HEK293T (cell line): Measurements from ENCODE around the gene SLC38A10.

ENCODE experiments used
- ARNT ChIP-seq: fragments of 450-650 bp; IDR thresholded peaks from 2 replicates; pipeline ENCODE4 v1.6.1; 2017; ENCODE audit warnings: mild to moderate bottlenecking
- BHLHE40 ChIP-seq: fragments of 450-650 bp; IDR thresholded peaks from 2 replicates; pipeline ENCODE4 v1.6.1; 2016; ENCODE audit warnings: mild to moderate bottlenecking, moderate library complexity, borderline replicate concordance
- ELF4 ChIP-seq: fragments of 450-650 bp; IDR thresholded peaks from 2 replicates; pipeline ENCODE4 v1.6.1; 2017; ENCODE audit warnings: antibody characterized with exemption
- FOXA1 ChIP-seq: fragments of 450-650 bp; IDR thresholded peaks from 2 replicates; pipeline ENCODE4 v1.6.1; 2016; ENCODE audit warnings: mild to moderate bottlenecking
- FOXM1 ChIP-seq: fragments of 450-650 bp; IDR thresholded peaks from 2 replicates; pipeline ENCODE4 v1.6.1; 2017; ENCODE audit warnings: mild to moderate bottlenecking, borderline replicate concordance
- HDGF ChIP-seq: fragments of 450-650 bp; IDR thresholded peaks from 2 replicates; pipeline ENCODE4 v1.6.1; 2017; ENCODE audit warnings: antibody characterized with exemption, borderline replicate concordance
- L3MBTL2 ChIP-seq: fragments of 450-650 bp; conservative IDR thresholded peaks from 2 replicates; pipeline ENCODE4 v1.6.1; 2016; ENCODE audit warnings: mild to moderate bottlenecking
- LEF1 ChIP-seq: fragments of 450-650 bp; IDR thresholded peaks from 2 replicates; pipeline ENCODE4 v1.6.1; 2017; ENCODE audit warnings: mild to moderate bottlenecking, borderline replicate concordance
- SP1 ChIP-seq: fragments of 450-650 bp; IDR thresholded peaks from 2 replicates; pipeline ENCODE4 v1.6.1; 2017
- SUZ12 ChIP-seq: fragments of 450-650 bp; IDR thresholded peaks from 2 replicates; pipeline ENCODE4 v1.6.1; 2016; ENCODE audit warnings: mild to moderate bottlenecking
- TARDBP ChIP-seq: fragments of 450-650 bp; IDR thresholded peaks from 2 replicates; pipeline ENCODE4 v1.6.1; 2016
- ZNF384 ChIP-seq: fragments of 450-650 bp; IDR thresholded peaks from 2 replicates; pipeline ENCODE4 v1.6.1; 2016
- TF ChIP-seq, protein P1 (sequence below): fragments of 450-650 bp; IDR thresholded peaks from 2 replicates; pipeline ENCODE4 v1.6.1; 2016

DNA sequence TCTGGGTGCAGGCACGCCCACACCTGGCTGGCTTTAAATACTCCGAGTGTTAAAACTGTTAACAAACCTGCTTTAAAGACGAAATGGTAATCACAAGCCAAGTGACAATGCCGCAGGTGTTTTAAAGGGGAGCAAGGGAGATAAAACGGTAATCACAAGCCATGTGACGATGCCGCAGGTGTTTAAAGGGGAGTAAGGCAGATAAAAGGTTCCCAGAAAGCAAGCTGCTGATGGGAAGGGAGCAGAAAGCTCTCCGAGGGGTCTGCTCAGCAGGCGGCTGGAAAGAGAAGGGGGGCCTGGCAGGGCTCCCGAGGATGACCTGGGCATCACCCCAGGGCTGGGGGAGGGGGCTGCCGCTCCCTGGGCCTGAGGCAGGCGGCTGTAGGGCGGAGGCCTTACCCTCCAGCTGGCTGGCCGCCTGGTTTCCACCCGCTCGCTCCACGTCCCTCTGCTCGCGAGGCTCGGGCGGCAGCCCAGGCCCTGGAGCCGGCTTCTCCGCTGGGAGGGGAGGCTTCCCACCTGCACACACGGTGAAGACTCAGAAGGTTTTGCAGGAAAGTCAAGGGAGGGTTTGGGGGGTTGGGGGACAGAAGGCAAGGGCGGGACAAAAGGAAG, 43.9 kb downstream of the SLC38A10 start:
- TF ChIP-seq, protein P1, sequence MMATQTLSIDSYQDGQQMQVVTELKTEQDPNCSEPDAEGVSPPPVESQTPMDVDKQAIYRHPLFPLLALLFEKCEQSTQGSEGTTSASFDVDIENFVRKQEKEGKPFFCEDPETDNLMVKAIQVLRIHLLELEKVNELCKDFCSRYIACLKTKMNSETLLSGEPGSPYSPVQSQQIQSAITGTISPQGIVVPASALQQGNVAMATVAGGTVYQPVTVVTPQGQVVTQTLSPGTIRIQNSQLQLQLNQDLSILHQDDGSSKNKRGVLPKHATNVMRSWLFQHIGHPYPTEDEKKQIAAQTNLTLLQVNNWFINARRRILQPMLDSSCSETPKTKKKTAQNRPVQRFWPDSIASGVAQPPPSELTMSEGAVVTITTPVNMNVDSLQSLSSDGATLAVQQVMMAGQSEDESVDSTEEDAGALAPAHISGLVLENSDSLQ, result no peak
- no peak for TF ChIP-seq ELF4
- no peak for TF ChIP-seq SP1
- TF ChIP-seq ZNF384, result no peak
- no peak for TF ChIP-seq HDGF
- no peak for TF ChIP-seq SUZ12
- no peak for TF ChIP-seq FOXA1
- no peak for TF ChIP-seq LEF1
- no peak for TF ChIP-seq TARDBP
- TF ChIP-seq BHLHE40, result no peak
- TF ChIP-seq FOXM1, result no peak
- no peak for TF ChIP-seq L3MBTL2
- TF ChIP-seq ARNT, result no peak
